Ovary (tissue), 10 donors: ENCODE data around the gene NEURL1B. TPM values are rescaled to one million over a fixed set of nuclear protein-coding genes. Genes with fewer than 3 reads are reported as not detected.

ENCODE experiments used
- DNase-seq, 5 donors: peaks; one replicate each; pipeline ENCODE4 v3.0.0-alpha.2; 2019 to 2020
- H3K27ac ChIP-seq, 2 donors: fragments of 200-600 bp; one replicate each; pipeline versions ENCODE4 v1.5.1 to v1.8.0; 2019 to 2022
- H3K27me3 ChIP-seq: fragments of 200-600 bp; one replicate; pipeline ENCODE4 v1.8.0; 2022
- H3K36me3 ChIP-seq: fragments of 200-600 bp; sonication (generic); one replicate; pipeline ENCODE4 v1.5.1; 2019
- H3K4me1 ChIP-seq: one replicate; pipeline ENCODE4 v1.8.1; 2013; ENCODE audit warnings: mild to moderate bottlenecking, moderate library complexity; ENCODE audit not compliant: insufficient read depth
- H3K4me3 ChIP-seq: fragments of 200-600 bp; sonication (generic); one replicate; pipeline ENCODE4 v1.5.1; 2017
- H3K9me3 ChIP-seq, 2 donors: fragments of 200-600 bp in 1 of 2; sonication (generic) in 1 of 2; one replicate each; pipeline versions ENCODE4 v1.5.1 to v1.8.1; 2013 to 2019; ENCODE audit warnings: mild to moderate bottlenecking in 1 of 2, moderate library complexity in 1 of 2
- EP300 ChIP-seq: sonication (generic); formaldehyde crosslinking; IDR thresholded peaks from one replicate; pipeline ENCODE4 v1.6.1; 2017; ENCODE audit warnings: antibody characterized with exemption
- POLR2A ChIP-seq: fragments of 450-650 bp; IDR thresholded peaks from one replicate; pipeline ENCODE4 v1.6.1; 2017; ENCODE audit warnings: antibody characterized with exemption, mild to moderate bottlenecking, moderate library complexity
- WGBS, 3 donors: extraction: QIAGEN DNeasy Blood & Tissue Kit in 1 of 3; methylation state at CpG; one replicate each; pipeline versions ENCODE4 v1.1.5 to v1.1.7; 2013 to 2017; 5-methylcytosine and 5-hydroxymethylcytosine counted together
- intact Hi-C, 4 donors: fragments of 100-400 bp; cut with DNase I; formaldehyde crosslinking; loops; one replicate each; pipeline versions ENCODE4 v1.11.0 to v1.15.1; 2022 to 2023
- long read RNA-seq, 3 donors: library from polyadenylated mRNA in 2 of 3; unstranded in 2 of 3; transcript quantifications; one replicate each; pipeline ENCODE4 v2.0.0 and lab custom pipeline, GENCODE V29; 2021 to 2026
- polyA plus RNA-seq, 2 donors: library from polyadenylated mRNA; stranded (reverse); fragments of 200-250 nt in 1 of 2; fragments of 350-450 nt in 1 of 2; fragmentation: Illumina TruSeq in 1 of 2; extraction: RNeasy Lipid Tissue Mini Kit (QIAGEN cat#74804) in 1 of 2; gene quantifications; one replicate each; pipeline ENCODE4 v1.2.3, GENCODE V29; 2013 to 2014
- total RNA-seq, 7 donors: library from RNA; depleted of rRNA in 2 of 7; stranded (reverse); fragments of >200 nt in 2 of 7; fragmentation: NEBNext Ultra II Directional in 3 of 7; extraction: Animal tissue kit (Norgen Biotek cat#: 25700) in 3 of 7; gene quantifications; one replicate each; pipeline versions ENCODE4 v1.1.0 to v1.2.4, GENCODE V29; 2016 to 2023
- TF ChIP-seq, protein P1 (sequence below), 3 donors: fragments of 450-650 bp in 2 of 3; fragments of 200-600 bp in 1 of 3; IDR thresholded peaks; one replicate each; pipeline versions ENCODE4 v1.5.1 to v1.8.0; 2016 to 2022; ENCODE audit warnings: antibody characterized with exemption in 3 of 3, mild to moderate bottlenecking in 1 of 3
- donor health status: DM: no; HTN: no; CAD: no; lungs with moderate emphysema.
- donor health status: DM: no; HTN: no; CAD: no.
- donor health status: Bipolar disorder and iron deficiency.
- donor health status: DM: yes; HTN: yes; CAD: no.
- donor health status: DM: no; HTN: no; CAD: no.
- donor health status: DM: yes; HTN: yes; CAD: no.

NEURL1B gene
- total RNA-seq: 10 to 100 TPM; 15.0 to 75.1 (median 36.3) TPM
- 10 to 100 TPM; 24.2 to 39.0 TPM for polyA plus RNA-seq
- long read RNA-seq, donor 1, partial matches to known transcripts: 0 of 57 reads
- long read RNA-seq, donor 1, other reads (novel, unspliced or antisense): 57 of 57 reads
- long read RNA-seq, donor 2, full-length matches to known transcripts: 3 of 3 reads
- long read RNA-seq, donor 2, partial matches to known transcripts: 0 of 3 reads
- long read RNA-seq, donor 2, other reads (novel, unspliced or antisense): 0 of 3 reads
- long read RNA-seq, donor 3, partial matches to known transcripts: 2 of 25 reads
- long read RNA-seq, donor 3, other reads (novel, unspliced or antisense): 23 of 25 reads

DNA sequence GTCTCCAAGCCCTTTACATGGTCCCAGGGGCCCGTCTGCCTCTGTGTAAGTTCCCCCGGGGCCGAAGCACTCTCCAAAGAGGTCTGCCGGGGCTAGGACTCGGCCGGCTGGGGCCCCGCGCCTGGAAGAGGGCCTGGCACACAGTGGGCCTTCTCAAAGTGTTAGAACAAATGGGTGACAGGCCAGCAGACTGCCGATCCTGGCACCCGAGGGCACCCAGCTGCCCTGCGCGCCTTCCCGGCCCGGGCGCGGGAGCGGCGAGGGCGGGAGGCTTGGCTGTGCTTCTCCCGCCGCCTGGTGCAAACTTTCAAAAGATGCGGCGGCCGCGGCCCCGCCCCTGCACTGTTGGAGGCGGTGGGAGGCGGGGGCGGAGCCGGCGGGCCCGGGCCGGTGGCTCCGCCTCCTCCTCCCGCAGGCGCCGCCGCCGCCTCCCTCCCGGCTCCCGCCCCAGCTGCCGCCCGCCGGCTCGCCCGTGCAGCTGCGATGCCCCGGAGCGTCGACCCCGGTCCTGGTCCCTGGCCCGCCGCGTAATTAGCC, at the start of gene NEURL1B:
NEURL1B (plus strand) TSS at position 442 of the 537 bp plus-strand sequence. CDS start 144 bp downstream, outside the sequence.
- Histone ChIP-seq H3K4me3 (peak within 1 kb of the TSS; percentile 73), H3K36me3 (no peaks in the 10 kb centered on the region), H3K27ac (peak within 1 kb of the TSS; percentile 38 to 89), H3K27me3 (no peaks in the 10 kb centered on the region), H3K4me1 (peaks cover 4% of the 10 kb centered on the region), H3K9me3 (no peaks in the 10 kb centered on the region)
- peak; percentile 82 to 89 (median 87) for DNase-seq
- WGBS, 3 donors: 0 to 1% (median 0%) methylated on average over 24 to 54 of the region's 54 CpGs
- TF ChIP-seq, protein P1, sequence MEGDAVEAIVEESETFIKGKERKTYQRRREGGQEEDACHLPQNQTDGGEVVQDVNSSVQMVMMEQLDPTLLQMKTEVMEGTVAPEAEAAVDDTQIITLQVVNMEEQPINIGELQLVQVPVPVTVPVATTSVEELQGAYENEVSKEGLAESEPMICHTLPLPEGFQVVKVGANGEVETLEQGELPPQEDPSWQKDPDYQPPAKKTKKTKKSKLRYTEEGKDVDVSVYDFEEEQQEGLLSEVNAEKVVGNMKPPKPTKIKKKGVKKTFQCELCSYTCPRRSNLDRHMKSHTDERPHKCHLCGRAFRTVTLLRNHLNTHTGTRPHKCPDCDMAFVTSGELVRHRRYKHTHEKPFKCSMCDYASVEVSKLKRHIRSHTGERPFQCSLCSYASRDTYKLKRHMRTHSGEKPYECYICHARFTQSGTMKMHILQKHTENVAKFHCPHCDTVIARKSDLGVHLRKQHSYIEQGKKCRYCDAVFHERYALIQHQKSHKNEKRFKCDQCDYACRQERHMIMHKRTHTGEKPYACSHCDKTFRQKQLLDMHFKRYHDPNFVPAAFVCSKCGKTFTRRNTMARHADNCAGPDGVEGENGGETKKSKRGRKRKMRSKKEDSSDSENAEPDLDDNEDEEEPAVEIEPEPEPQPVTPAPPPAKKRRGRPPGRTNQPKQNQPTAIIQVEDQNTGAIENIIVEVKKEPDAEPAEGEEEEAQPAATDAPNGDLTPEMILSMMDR (IDR thresholded peaks at IDR 0.05): peak in 1 of 3 donors; percentile 19
- TF ChIP-seq POLR2A: peak; percentile 44
- no peak for TF ChIP-seq EP300
- intact Hi-C loops: loop anchor here (2.0 to 10.0 kb wide), 7 partner anchors 54 to 164 kb away; no protein-coding TSS in a partner anchor

- DNase-seq: no peak
- 84 to 90% (median 85%) methylated on average over 6 of the region's 6 CpGs for WGBS, 3 donors
- Histone ChIP-seq H3K4me1 (peaks cover under 1% of the 10 kb centered on the region), H3K27me3 (no peaks in the 10 kb centered on the region), H3K4me3 (no peak overlapping the region), H3K27ac (no peak overlapping the region), H3K9me3 (no peaks in the 10 kb centered on the region), H3K36me3 (no peaks in the 10 kb centered on the region)
- intact Hi-C loops: no loop called here
- TF ChIP-seq POLR2A (no peak), EP300 (no peak)
- TF ChIP-seq, protein P1 (IDR thresholded peaks at IDR 0.05): no peak
Observed at GRCh38 chr5:172591636-172592035, 49.4 kb upstream of the NEURL1B start.

- Histone ChIP-seq H3K9me3 (no peaks in the 10 kb centered on the region), H3K27me3 (no peaks in the 10 kb centered on the region), H3K27ac (no peak overlapping the region), H3K4me3 (no peak overlapping the region), H3K4me1 (peaks cover 3% of the 10 kb centered on the region), H3K36me3 (no peaks in the 10 kb centered on the region)
- TF ChIP-seq POLR2A (no peak), EP300 (no peak)
- TF ChIP-seq, protein P1 (IDR thresholded peaks at IDR 0.05): no peak
- intact Hi-C loops: no loop called here
- peak in 1 of 5 donors; percentile 7 for DNase-seq
- 89 to 95% (median 93%) methylated on average over 5 of the region's 5 CpGs for WGBS, 3 donors
Observed at GRCh38 chr5:172592881-172593280, 48.2 kb upstream of the NEURL1B start.

DNA sequence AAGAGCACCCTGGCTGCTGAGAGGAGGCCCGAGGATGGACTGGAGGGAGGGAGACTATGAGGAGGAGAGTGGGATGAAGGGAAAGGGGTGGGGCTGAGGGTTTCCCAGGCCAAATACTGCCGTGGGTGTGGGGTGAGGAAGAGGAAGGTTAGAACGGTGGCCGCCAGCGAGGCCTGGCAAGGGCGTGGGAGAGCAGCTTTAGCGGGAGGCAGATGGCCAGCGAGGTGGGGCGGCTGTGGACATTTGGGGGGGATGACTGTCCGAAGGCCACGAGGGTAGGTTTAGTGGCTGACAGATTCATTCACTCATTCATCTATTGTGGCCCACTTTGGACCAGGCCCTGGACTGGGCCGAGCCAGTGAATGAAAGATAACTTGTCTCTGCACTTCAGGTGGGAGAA, 47.8 kb upstream of the NEURL1B start:
- DNase-seq: peak in 1 of 5 donors; percentile 11
- intact Hi-C loops: no loop called here
- no peaks in the 10 kb centered on the region for H3K36me3 ChIP-seq
- H3K9me3 ChIP-seq: no peaks in the 10 kb centered on the region
- no peak overlapping the region for H3K27ac ChIP-seq
- no peak overlapping the region for H3K4me3 ChIP-seq
- 87 to 89% (median 88%) methylated on average over 12 of the region's 12 CpGs for WGBS, 3 donors
- peaks cover 3% of the 10 kb centered on the region for H3K4me1 ChIP-seq
- TF ChIP-seq, protein P1 (IDR thresholded peaks at IDR 0.05): no peak
- no peaks in the 10 kb centered on the region for H3K27me3 ChIP-seq
